HepG2 (cell line): ENCODE results near the gene GLUD2.

Experiments used
- ATF1 ChIP-seq: IDR thresholded peaks from 2 replicates; pipeline ENCODE4 v1.6.1; 2016; ENCODE audit warnings: mild to moderate bottlenecking, control low read depth
- FOXK2 ChIP-seq: fragments of 450-650 bp; IDR thresholded peaks from 2 replicates; pipeline ENCODE4 v1.6.1; 2016
- POLR2AphosphoS5 ChIP-seq: IDR thresholded peaks from 2 replicates; pipeline ENCODE4 v1.6.1; 2012; ENCODE audit warnings: low read depth, low read length
- TP53 ChIP-seq: sonication (generic); formaldehyde crosslinking; conservative IDR thresholded peaks from 2 replicates; pipeline ENCODE4 v1.4.0; 2020; ENCODE audit warnings: missing genetic modification reagents
- ZNF605 ChIP-seq: sonication (generic); formaldehyde crosslinking; IDR thresholded peaks from 2 replicates; pipeline ENCODE4 v1.8.0; 2022; ENCODE audit warnings: mild to moderate bottlenecking, missing genetic modification reagents
- ZNF792 ChIP-seq: IDR thresholded peaks from 2 replicates; pipeline ENCODE4 v1.6.1; 2016
- ZNF850 ChIP-seq: sonication (generic); formaldehyde crosslinking; conservative IDR thresholded peaks from 2 replicates; pipeline ENCODE4 v1.9.0; 2021; ENCODE audit warnings: mild to moderate bottlenecking, missing genetic modification reagents

- no peak for TF ChIP-seq POLR2AphosphoS5
- TF ChIP-seq TP53, result no peak
- TF ChIP-seq ATF1 (CRISPR knock-in tag), result no peak
- no peak for TF ChIP-seq ZNF850 (CRISPR knock-in tag)
- no peak for TF ChIP-seq FOXK2
- TF ChIP-seq ZNF605 (CRISPR knock-in tag), result no peak
- TF ChIP-seq ZNF792, result no peak
Observed at GRCh38 chrX:121050781-121051180, 3.4 kb downstream of the GLUD2 start.
